GM12878 (cell line): Measurements from ENCODE around the gene MIS12. TPM values are rescaled to one million over a fixed set of nuclear protein-coding genes. Genes with fewer than 3 reads are reported as not detected.
A peak's percentile ranks its signal among the peaks of the same experiment; 100 is the strongest.

Experiments
- ASH2L ChIP-seq: fragments of 300-600, 200-600 bp; sonication (generic); IDR thresholded peaks from 2 replicates; pipeline ENCODE4 v1.6.1; 2017; ENCODE audit warnings: low read depth, mild to moderate bottlenecking, borderline replicate concordance
- ATF7 ChIP-seq: fragments of 450-650 bp; IDR thresholded peaks from 2 replicates; pipeline ENCODE4 v1.6.1; 2016; ENCODE audit warnings: low read depth, mild to moderate bottlenecking
- BACH1 ChIP-seq: fragments of 450-650 bp; IDR thresholded peaks from 2 replicates; pipeline ENCODE4 v1.6.1; 2017; ENCODE audit warnings: mild to moderate bottlenecking, borderline replicate concordance
- CHD4 ChIP-seq: fragments of 200-600 bp; sonication (generic); IDR thresholded peaks from 2 replicates; pipeline ENCODE4 v1.6.1; 2016; ENCODE audit warnings: mild to moderate bottlenecking
- HDAC2 ChIP-seq: fragments of 200-600 bp; sonication (generic); IDR thresholded peaks from 2 replicates; pipeline ENCODE4 v1.6.1; 2017
- JUNB ChIP-seq: IDR thresholded peaks from 2 replicates; pipeline ENCODE4 v1.6.1; 2016; ENCODE audit warnings: antibody characterized with exemption, mild to moderate bottlenecking
- MEF2B ChIP-seq: fragments of 450-650 bp; IDR thresholded peaks from 2 replicates; pipeline ENCODE4 v1.6.1; 2018; ENCODE audit warnings: mild to moderate bottlenecking, moderate library complexity; ENCODE audit not compliant: partially characterized antibody, poor library complexity, severe bottlenecking
- PAX5 ChIP-seq: IDR thresholded peaks from 2 replicates; pipeline ENCODE4 v1.6.1; 2011; ENCODE audit warnings: low read depth, low read length, borderline replicate concordance
- SREBF2 ChIP-seq: IDR thresholded peaks from 2 replicates; pipeline ENCODE4 v1.6.1; 2012; ENCODE audit warnings: mild to moderate bottlenecking, low read length
- SUZ12 ChIP-seq: fragments of 200-600 bp; sonication (generic); IDR thresholded peaks from one replicate; pipeline ENCODE4 v1.6.1; 2018; ENCODE audit warnings: antibody characterized with exemption, mild to moderate bottlenecking; ENCODE audit not compliant: unreplicated experiment
- TARDBP ChIP-seq: IDR thresholded peaks from 2 replicates; pipeline ENCODE4 v1.6.1; 2016; ENCODE audit warnings: borderline replicate concordance
- TCF12 ChIP-seq: IDR thresholded peaks from 2 replicates; pipeline ENCODE4 v1.6.1; 2011; ENCODE audit warnings: low read depth, mild to moderate bottlenecking, low read length
- YY1 ChIP-seq: IDR thresholded peaks from 2 replicates; pipeline ENCODE4 v1.6.1; 2011; ENCODE audit warnings: low read depth, mild to moderate bottlenecking, low read length
- ZNF384 ChIP-seq: IDR thresholded peaks from 2 replicates; pipeline ENCODE4 v1.6.1; 2012; ENCODE audit warnings: low read depth, mild to moderate bottlenecking, low read length, improper control_type of control experiment, borderline replicate concordance
- ZZZ3 ChIP-seq: IDR thresholded peaks from 2 replicates; pipeline ENCODE4 v1.6.1; 2011; ENCODE audit warnings: low read depth; ENCODE audit not compliant: control insufficient read depth, insufficient read length
- polyA plus RNA-seq, 11 experiments: library from polyadenylated mRNA; depleted of rRNA in 4 of 11; unstranded in 6 of 11; stranded (reverse) in 5 of 11; fragments of >200 nt; fragmentation: Nextera tagmentation in 4 of 11; fragmentation: Illumina TruSeq in 1 of 11; extraction: Ambion mirVana in 4 of 11; extraction: Trizol in 1 of 11; gene quantifications; 1 replicate in 1 of 11; 2 replicates in 10 of 11; pipeline versions ENCODE4 v1.2.1 to v1.2.3, GENCODE V29; 2011 to 2016; ENCODE audit warnings: inconsistent platforms in 2 of 11, missing spikeins in 2 of 11, low read depth in 1 of 11
- total RNA-seq, 4 experiments: library from RNA; depleted of rRNA in 3 of 4; stranded (reverse); fragments of >200 nt in 3 of 4; fragmentation: Illumina TruSeq in 1 of 4; extraction: Trizol in 1 of 4; gene quantifications; 2 replicates each; pipeline versions ENCODE4 v1.2.1 to v1.2.3, GENCODE V29; 2013 to 2021
- TF ChIP-seq, protein P1 (sequence below): IDR thresholded peaks from 2 replicates; pipeline ENCODE4 v1.6.1; 2011; ENCODE audit warnings: mild to moderate bottlenecking, low read depth, low read length, moderate library complexity; ENCODE audit not compliant: insufficient replicate concordance
- TF ChIP-seq, protein P2 (sequence below): fragments of 450-650 bp; conservative IDR thresholded peaks from 2 replicates; pipeline ENCODE4 v1.6.1; 2017; ENCODE audit warnings: mild to moderate bottlenecking, moderate library complexity
- TF ChIP-seq, protein P3 (sequence below): fragments of 450-650 bp; formaldehyde crosslinking; IDR thresholded peaks from 2 replicates; pipeline ENCODE4 v1.4.0; 2020; ENCODE audit warnings: mild to moderate bottlenecking, moderate library complexity
- TF ChIP-seq, protein P4 (sequence below): fragments of 150-350 bp; IDR thresholded peaks from 2 replicates; pipeline ENCODE4 v1.6.1; 2016; ENCODE audit warnings: low read depth, low read length

Gene MIS12
- total and polyA plus RNA-seq, 10 of the 15 experiments (the other 5 are each of a cell fraction or from before 2014, with no cell fraction given): 19.8 to 34.2 (median 25.0) TPM

DNA sequence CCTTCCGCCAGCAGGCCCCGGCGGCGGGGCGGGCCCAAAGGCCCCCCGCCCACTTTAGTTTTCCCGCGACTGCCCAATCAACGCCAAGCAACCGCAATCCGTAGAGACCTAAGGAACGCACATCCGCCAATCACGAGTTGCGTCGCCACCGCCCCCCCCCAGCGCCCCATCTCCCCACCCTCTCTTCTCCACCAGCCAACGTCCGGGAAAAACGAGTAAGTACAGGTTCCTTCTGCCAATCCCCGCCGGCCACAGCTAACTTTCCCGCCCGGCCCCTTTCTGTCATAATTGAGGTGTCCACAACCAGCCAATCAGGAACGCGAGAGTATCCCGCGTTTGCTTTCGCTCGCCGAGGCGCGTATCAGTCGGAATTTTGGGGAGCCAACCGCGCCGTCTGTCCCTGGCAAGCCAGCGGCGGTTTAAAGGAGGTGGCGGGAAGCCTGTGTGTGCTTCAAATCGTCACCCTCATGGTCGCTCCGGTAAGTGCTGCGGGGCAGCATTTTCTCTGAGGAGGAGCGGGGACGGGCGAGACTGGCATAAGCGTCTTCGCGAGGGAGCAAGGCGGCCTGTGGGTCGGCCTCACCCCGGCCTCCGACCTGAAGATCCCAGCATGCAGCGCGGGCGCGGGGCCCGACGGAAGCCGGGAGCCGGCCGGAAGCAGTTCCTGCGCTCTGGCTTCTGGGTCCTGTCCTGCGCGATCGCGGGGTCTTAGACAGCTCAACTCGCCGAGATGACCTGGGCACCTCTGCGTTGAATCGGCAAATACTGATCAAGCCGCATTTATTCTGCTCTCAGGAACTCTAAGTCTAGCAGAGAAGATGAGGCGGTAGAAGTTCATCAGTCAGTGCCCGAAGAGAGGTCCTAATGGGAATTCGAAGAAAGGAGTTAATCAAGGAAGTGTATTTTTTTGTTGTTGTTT is at the start of gene MIS12 (continued):
- TF ChIP-seq BACH1: peak; percentile 84
- no peak for TF ChIP-seq MEF2B
- TF ChIP-seq JUNB: no peak
- TF ChIP-seq, protein P1, sequence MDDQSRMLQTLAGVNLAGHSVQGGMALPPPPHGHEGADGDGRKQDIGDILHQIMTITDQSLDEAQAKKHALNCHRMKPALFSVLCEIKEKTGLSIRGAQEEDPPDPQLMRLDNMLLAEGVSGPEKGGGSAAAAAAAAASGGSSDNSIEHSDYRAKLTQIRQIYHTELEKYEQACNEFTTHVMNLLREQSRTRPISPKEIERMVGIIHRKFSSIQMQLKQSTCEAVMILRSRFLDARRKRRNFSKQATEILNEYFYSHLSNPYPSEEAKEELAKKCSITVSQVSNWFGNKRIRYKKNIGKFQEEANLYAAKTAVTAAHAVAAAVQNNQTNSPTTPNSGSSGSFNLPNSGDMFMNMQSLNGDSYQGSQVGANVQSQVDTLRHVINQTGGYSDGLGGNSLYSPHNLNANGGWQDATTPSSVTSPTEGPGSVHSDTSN: peak; percentile 70
- no peak for TF ChIP-seq HDAC2
- TF ChIP-seq SUZ12: no peak
- peak; percentile 51 for TF ChIP-seq YY1
- peak; percentile 42; the same call in 1 of the 2 replicates for TF ChIP-seq TARDBP
- TF ChIP-seq, protein P2, sequence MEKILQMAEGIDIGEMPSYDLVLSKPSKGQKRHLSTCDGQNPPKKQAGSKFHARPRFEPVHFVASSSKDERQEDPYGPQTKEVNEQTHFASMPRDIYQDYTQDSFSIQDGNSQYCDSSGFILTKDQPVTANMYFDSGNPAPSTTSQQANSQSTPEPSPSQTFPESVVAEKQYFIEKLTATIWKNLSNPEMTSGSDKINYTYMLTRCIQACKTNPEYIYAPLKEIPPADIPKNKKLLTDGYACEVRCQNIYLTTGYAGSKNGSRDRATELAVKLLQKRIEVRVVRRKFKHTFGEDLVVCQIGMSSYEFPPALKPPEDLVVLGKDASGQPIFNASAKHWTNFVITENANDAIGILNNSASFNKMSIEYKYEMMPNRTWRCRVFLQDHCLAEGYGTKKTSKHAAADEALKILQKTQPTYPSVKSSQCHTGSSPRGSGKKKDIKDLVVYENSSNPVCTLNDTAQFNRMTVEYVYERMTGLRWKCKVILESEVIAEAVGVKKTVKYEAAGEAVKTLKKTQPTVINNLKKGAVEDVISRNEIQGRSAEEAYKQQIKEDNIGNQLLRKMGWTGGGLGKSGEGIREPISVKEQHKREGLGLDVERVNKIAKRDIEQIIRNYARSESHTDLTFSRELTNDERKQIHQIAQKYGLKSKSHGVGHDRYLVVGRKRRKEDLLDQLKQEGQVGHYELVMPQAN: peak; percentile 96
- no peak for TF ChIP-seq ZNF384
- TF ChIP-seq, protein P3, sequence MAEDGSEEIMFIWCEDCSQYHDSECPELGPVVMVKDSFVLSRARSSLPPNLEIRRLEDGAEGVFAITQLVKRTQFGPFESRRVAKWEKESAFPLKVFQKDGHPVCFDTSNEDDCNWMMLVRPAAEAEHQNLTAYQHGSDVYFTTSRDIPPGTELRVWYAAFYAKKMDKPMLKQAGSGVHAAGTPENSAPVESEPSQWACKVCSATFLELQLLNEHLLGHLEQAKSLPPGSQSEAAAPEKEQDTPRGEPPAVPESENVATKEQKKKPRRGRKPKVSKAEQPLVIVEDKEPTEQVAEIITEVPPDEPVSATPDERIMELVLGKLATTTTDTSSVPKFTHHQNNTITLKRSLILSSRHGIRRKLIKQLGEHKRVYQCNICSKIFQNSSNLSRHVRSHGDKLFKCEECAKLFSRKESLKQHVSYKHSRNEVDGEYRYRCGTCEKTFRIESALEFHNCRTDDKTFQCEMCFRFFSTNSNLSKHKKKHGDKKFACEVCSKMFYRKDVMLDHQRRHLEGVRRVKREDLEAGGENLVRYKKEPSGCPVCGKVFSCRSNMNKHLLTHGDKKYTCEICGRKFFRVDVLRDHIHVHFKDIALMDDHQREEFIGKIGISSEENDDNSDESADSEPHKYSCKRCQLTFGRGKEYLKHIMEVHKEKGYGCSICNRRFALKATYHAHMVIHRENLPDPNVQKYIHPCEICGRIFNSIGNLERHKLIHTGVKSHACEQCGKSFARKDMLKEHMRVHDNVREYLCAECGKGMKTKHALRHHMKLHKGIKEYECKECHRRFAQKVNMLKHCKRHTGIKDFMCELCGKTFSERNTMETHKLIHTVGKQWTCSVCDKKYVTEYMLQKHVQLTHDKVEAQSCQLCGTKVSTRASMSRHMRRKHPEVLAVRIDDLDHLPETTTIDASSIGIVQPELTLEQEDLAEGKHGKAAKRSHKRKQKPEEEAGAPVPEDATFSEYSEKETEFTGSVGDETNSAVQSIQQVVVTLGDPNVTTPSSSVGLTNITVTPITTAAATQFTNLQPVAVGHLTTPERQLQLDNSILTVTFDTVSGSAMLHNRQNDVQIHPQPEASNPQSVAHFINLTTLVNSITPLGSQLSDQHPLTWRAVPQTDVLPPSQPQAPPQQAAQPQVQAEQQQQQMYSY (CRISPR knock-in tag): no peak
- peak; percentile 9; the same call in 1 of the 2 replicates for TF ChIP-seq PAX5
- TF ChIP-seq, protein P4, sequence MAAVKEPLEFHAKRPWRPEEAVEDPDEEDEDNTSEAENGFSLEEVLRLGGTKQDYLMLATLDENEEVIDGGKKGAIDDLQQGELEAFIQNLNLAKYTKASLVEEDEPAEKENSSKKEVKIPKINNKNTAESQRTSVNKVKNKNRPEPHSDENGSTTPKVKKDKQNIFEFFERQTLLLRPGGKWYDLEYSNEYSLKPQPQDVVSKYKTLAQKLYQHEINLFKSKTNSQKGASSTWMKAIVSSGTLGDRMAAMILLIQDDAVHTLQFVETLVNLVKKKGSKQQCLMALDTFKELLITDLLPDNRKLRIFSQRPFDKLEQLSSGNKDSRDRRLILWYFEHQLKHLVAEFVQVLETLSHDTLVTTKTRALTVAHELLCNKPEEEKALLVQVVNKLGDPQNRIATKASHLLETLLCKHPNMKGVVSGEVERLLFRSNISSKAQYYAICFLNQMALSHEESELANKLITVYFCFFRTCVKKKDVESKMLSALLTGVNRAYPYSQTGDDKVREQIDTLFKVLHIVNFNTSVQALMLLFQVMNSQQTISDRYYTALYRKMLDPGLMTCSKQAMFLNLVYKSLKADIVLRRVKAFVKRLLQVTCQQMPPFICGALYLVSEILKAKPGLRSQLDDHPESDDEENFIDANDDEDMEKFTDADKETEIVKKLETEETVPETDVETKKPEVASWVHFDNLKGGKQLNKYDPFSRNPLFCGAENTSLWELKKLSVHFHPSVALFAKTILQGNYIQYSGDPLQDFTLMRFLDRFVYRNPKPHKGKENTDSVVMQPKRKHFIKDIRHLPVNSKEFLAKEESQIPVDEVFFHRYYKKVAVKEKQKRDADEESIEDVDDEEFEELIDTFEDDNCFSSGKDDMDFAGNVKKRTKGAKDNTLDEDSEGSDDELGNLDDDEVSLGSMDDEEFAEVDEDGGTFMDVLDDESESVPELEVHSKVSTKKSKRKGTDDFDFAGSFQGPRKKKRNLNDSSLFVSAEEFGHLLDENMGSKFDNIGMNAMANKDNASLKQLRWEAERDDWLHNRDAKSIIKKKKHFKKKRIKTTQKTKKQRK: no peak; the same call in 1 of the 2 replicates
- TF ChIP-seq ZZZ3: no peak
- TF ChIP-seq SREBF2: no peak
- TF ChIP-seq TCF12: 0 out of 2 replicates have a peak, but pooled peaks have one; percentile 45
- TF ChIP-seq ATF7: no peak
- TF ChIP-seq CHD4: no peak
- peak; percentile 85; the same call in 1 of the 2 replicates for TF ChIP-seq ASH2L
